Gastrocnemius medialis (tissue), 4 donors: ENCODE measurements around the gene GNB5.

ENCODE experiments used
- CTCF ChIP-seq, 5 experiments: fragments of 450-650 bp in 3 of 5; fragments of 200-600 bp in 2 of 5; sonication (generic) in 2 of 5; IDR thresholded peaks in 4 of 5; conservative IDR thresholded peaks in 1 of 5; 1 replicate in 4 of 5; 2 replicates in 1 of 5; pipeline ENCODE4 v1.5.1; 2016 to 2019; ENCODE audit warnings: antibody characterized with exemption in 5 of 5, mild to moderate bottlenecking in 3 of 5, moderate library complexity in 3 of 5
- POLR2A ChIP-seq, 2 donors: fragments of 450-650 bp; IDR thresholded peaks; one replicate each; pipeline ENCODE4 v1.6.1; 2017; ENCODE audit warnings: antibody characterized with exemption in 2 of 2, mild to moderate bottlenecking in 2 of 2, moderate library complexity in 2 of 2

GRCh38 chr15:52233405-52233804, 42.2 kb upstream of the GNB5 start:
- TF ChIP-seq CTCF (IDR thresholded peaks at IDR 0.05 in 4 of 5, conservative IDR thresholded peaks at IDR 0.05 in 1 of 5) (no peak), POLR2A (IDR thresholded peaks at IDR 0.05) (no peak)
